SK-N-SH treated with all-trans-retinoic acid at 6 μM for 48 hours (cell line): Measurements from ENCODE around the gene IFT74.

ENCODE experiments used
- ATAC-seq: fragments of 200-7000 bp; cut with Tn5 transposase; 3 replicates; pipeline ENCODE4 v1.9.1; 2020; ENCODE audit warnings: mild to moderate bottlenecking, moderate library complexity
- ARNTL ChIP-seq: fragments of 450-650 bp; formaldehyde crosslinking; IDR thresholded peaks from 2 replicates; pipeline ENCODE4 v1.5.0; 2020; ENCODE audit warnings: low read depth, mild to moderate bottlenecking, moderate library complexity, borderline replicate concordance
- BACH2 ChIP-seq: fragments of 250-450 bp; sonication (Bioruptor Pico); IDR thresholded peaks from 2 replicates; pipeline ENCODE4 v1.9.0; 2021; ENCODE audit warnings: mild to moderate bottlenecking, borderline replicate concordance
- CREB5 ChIP-seq: fragments of 250-450 bp; sonication (Bioruptor Pico); IDR thresholded peaks from 2 replicates; pipeline ENCODE4 v1.5.1; 2020; ENCODE audit warnings: low read depth, mild to moderate bottlenecking, moderate library complexity
- CSDC2 ChIP-seq: fragments of 250-450 bp; sonication (Bioruptor Pico); IDR thresholded peaks from 2 replicates; pipeline ENCODE4 v1.5.0; 2020; ENCODE audit warnings: mild to moderate bottlenecking, moderate library complexity
- CSRNP3 ChIP-seq: fragments of 250-450 bp; sonication (Bioruptor Pico); IDR thresholded peaks from 2 replicates; pipeline ENCODE4 v1.5.1; 2021; ENCODE audit warnings: mild to moderate bottlenecking, moderate library complexity
- ESRRG ChIP-seq: fragments of 250-450 bp; sonication (Bioruptor Pico); IDR thresholded peaks from 2 replicates; pipeline ENCODE4 v1.6.1; 2021; ENCODE audit warnings: mild to moderate bottlenecking
- ISL1 ChIP-seq: fragments of 250-450 bp; sonication (Bioruptor Pico); IDR thresholded peaks from 2 replicates; pipeline ENCODE4 v2.1.2; 2022; ENCODE audit warnings: mild to moderate bottlenecking, moderate library complexity
- OSR1 ChIP-seq: fragments of 250-450 bp; sonication (Bioruptor Pico); IDR thresholded peaks from 2 replicates; pipeline ENCODE4 v1.8.0; 2022; ENCODE audit warnings: moderate library complexity, mild to moderate bottlenecking, inconsistent platforms
- PATZ1 ChIP-seq: fragments of 250-450 bp; sonication (Bioruptor Pico); IDR thresholded peaks from 2 replicates; pipeline ENCODE4 v1.8.0; 2020; ENCODE audit warnings: mild to moderate bottlenecking, moderate library complexity, borderline replicate concordance
- POU6F1 ChIP-seq: fragments of 250-450 bp; sonication (Bioruptor Pico); IDR thresholded peaks from 2 replicates; pipeline ENCODE4 v1.8.0; 2021; ENCODE audit warnings: low read depth, mild to moderate bottlenecking, moderate library complexity, borderline replicate concordance
- PPARA ChIP-seq: fragments of 250-450 bp; sonication (Bioruptor Pico); IDR thresholded peaks from 2 replicates; pipeline ENCODE4 v1.5.0; 2020; ENCODE audit warnings: mild to moderate bottlenecking, borderline replicate concordance
- RARB ChIP-seq: fragments of 250-450 bp; sonication (Bioruptor Pico); IDR thresholded peaks from 2 replicates; pipeline ENCODE4 v1.8.0; 2021; ENCODE audit warnings: mild to moderate bottlenecking, moderate library complexity
- SNAI2 ChIP-seq: fragments of 250-450 bp; sonication (Bioruptor Pico); IDR thresholded peaks from 2 replicates; pipeline ENCODE4 v1.5.0; 2020; ENCODE audit warnings: mild to moderate bottlenecking, moderate library complexity
- TOX ChIP-seq: fragments of 250-450 bp; sonication (Bioruptor Pico); IDR thresholded peaks from 2 replicates; pipeline ENCODE4 v1.8.0; 2021; ENCODE audit warnings: mild to moderate bottlenecking, moderate library complexity, borderline replicate concordance
- TSHZ2 ChIP-seq: fragments of 250-450 bp; sonication (Bioruptor Pico); IDR thresholded peaks from 2 replicates; pipeline ENCODE4 v1.5.0; 2020; ENCODE audit warnings: mild to moderate bottlenecking, moderate library complexity
- ZC3H10 ChIP-seq: fragments of 250-450 bp; sonication (Bioruptor Pico); IDR thresholded peaks from 2 replicates; pipeline ENCODE4 v1.5.1; 2021; ENCODE audit warnings: mild to moderate bottlenecking, moderate library complexity
- ZFP3 ChIP-seq: fragments of 250-450 bp; sonication (Bioruptor Pico); IDR thresholded peaks from 2 replicates; pipeline ENCODE4 v1.5.0; 2020; ENCODE audit warnings: mild to moderate bottlenecking, moderate library complexity
- ZFP30 ChIP-seq: fragments of 450-650 bp; formaldehyde crosslinking; IDR thresholded peaks from 2 replicates; pipeline ENCODE4 v1.5.0; 2022; ENCODE audit warnings: mild to moderate bottlenecking, moderate library complexity
- ZNF70 ChIP-seq: fragments of 450-650 bp; formaldehyde crosslinking; IDR thresholded peaks from 2 replicates; pipeline ENCODE4 v1.5.0; 2020; ENCODE audit warnings: mild to moderate bottlenecking, moderate library complexity
- ZNF8 ChIP-seq: fragments of 450-650 bp; formaldehyde crosslinking; IDR thresholded peaks from 2 replicates; pipeline ENCODE4 v1.5.0; 2020; ENCODE audit warnings: mild to moderate bottlenecking, moderate library complexity

IFT74 gene

GRCh38 chr9:27047136-27047535, 90.9 kb downstream of the IFT74 start:
- no peak for TF ChIP-seq ZNF8 (CRISPR knock-in tag)
- TF ChIP-seq ZC3H10 (CRISPR knock-in tag), result no peak
- no peak for TF ChIP-seq ZFP30 (CRISPR knock-in tag)
- no peak for TF ChIP-seq POU6F1 (CRISPR knock-in tag)
- TF ChIP-seq SNAI2, result no peak
- TF ChIP-seq ESRRG (CRISPR knock-in tag), result no peak
- TF ChIP-seq CREB5 (CRISPR knock-in tag), result no peak
- no peak for TF ChIP-seq ZFP3 (CRISPR knock-in tag)
- TF ChIP-seq PATZ1 (CRISPR knock-in tag), result no peak
- TF ChIP-seq ZNF70 (CRISPR knock-in tag), result no peak
- no peak for TF ChIP-seq CSDC2 (CRISPR knock-in tag)
- TF ChIP-seq CSRNP3 (CRISPR knock-in tag), result no peak
- TF ChIP-seq TOX (CRISPR knock-in tag), result no peak
- TF ChIP-seq ISL1 (CRISPR knock-in tag), result no peak
- TF ChIP-seq OSR1 (CRISPR knock-in tag), result no peak
- TF ChIP-seq PPARA (CRISPR knock-in tag), result no peak
- no peak for TF ChIP-seq BACH2 (CRISPR knock-in tag)
- no peak for TF ChIP-seq ARNTL (CRISPR knock-in tag)
- no peak for TF ChIP-seq RARB (CRISPR knock-in tag)
- no peak for ATAC-seq

- ATAC-seq, result no peak; the same call in 2 of the 3 replicates
- TF ChIP-seq PATZ1 (CRISPR knock-in tag), result no peak
- TF ChIP-seq ZC3H10 (CRISPR knock-in tag), result no peak
- no peak for TF ChIP-seq BACH2 (CRISPR knock-in tag)
- TF ChIP-seq ZNF8 (CRISPR knock-in tag), result no peak
- no peak for TF ChIP-seq TSHZ2
- TF ChIP-seq ISL1 (CRISPR knock-in tag), result 0 out of 2 replicates have a peak, but pooled peaks have one; percentile 21
- no peak for TF ChIP-seq OSR1 (CRISPR knock-in tag)
Measured at GRCh38 chr9:27053369-27054022, 97.3 kb downstream of the IFT74 start.
